SK-N-MC (cell line): ENCODE results near the gene PRR15L.

Experiments
- EZH2 ChIP-seq: fragments of 200-600 bp; sonication (generic); IDR thresholded peaks from one replicate; pipeline ENCODE4 v1.6.1; 2017; ENCODE audit warnings: antibody characterized with exemption
- POLR2AphosphoS5 ChIP-seq: IDR thresholded peaks from 2 replicates; pipeline ENCODE4 v1.6.1; 2012; ENCODE audit warnings: mild to moderate bottlenecking, low read depth, low read length, borderline replicate concordance

DNA sequence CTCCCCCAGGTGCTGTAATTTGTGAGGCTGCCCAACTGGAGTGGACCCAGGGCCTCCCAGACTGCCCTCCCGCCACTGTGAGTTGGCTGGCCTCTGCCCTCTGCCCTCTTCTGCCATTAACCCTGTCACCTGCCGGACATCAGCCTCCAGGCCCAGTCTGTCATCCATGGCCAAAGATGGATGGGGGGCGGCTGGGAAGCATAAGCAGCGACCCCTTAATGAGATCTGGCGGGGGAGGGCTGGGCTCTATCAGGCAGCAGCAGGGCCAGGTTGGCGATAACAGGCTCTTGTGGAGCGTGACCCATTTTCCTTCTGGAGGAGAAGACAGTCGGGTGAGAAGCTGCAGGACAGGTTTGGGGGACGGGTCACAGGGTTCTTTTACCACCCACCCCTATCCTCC lies 38.5 kb upstream of the PRR15L start:
- TF ChIP-seq EZH2, result no peak
- no peak for TF ChIP-seq POLR2AphosphoS5
